Activated CD8-positive, alpha-beta memory T cell treated with anti-CD3 and anti-CD28 coated beads, Interleukin-2, amount 10 ng/mL, durations not matched to agents 7 days and 5 days (primary cell): ENCODE measurements around the gene ZNF423. TPM values are rescaled to one million over a fixed set of nuclear protein-coding genes. Genes with fewer than 3 reads are reported as not detected.
A peak's percentile ranks its signal among the peaks of the same experiment; 100 is the strongest.

Experiments used
- ATAC-seq: fragments of 150-1000 bp; cut with Tn5 transposase; one replicate; pipeline ENCODE4 v1.10.0; 2021; ENCODE audit warnings: moderate library complexity
- CTCF ChIA-PET: fragments of 350-600 bp; sonication (Branson Sonifier 250); formaldehyde crosslinking; loops from one replicate; lab custom pipeline; 2021; ENCODE audit warnings: antibody characterized with exemption; lab: Charles Lee
- DNase-seq: peaks from one replicate; pipeline ENCODE4 v3.0.0-alpha.2; 2020
- H3K27ac Mint-ChIP-seq: one replicate; pipeline ENCODE4 v1.8.0; 2021; ENCODE audit warnings: mild to moderate bottlenecking, mixed read lengths
- H3K27me3 Mint-ChIP-seq: one replicate; pipeline ENCODE4 v1.8.0; 2021; ENCODE audit warnings: mixed read lengths
- H3K36me3 Mint-ChIP-seq: one replicate; pipeline ENCODE4 v1.8.0; 2021; ENCODE audit warnings: mild to moderate bottlenecking, mixed read lengths
- H3K4me1 Mint-ChIP-seq: one replicate; pipeline ENCODE4 v1.8.0; 2021; ENCODE audit warnings: mixed read lengths
- H3K4me3 Mint-ChIP-seq: one replicate; pipeline ENCODE4 v1.8.0; 2021; ENCODE audit warnings: mild to moderate bottlenecking, moderate library complexity, mixed read lengths
- H3K9me3 Mint-ChIP-seq: one replicate; pipeline ENCODE4 v1.8.0; 2022; ENCODE audit warnings: low read depth, mixed read lengths
- total RNA-seq, 2 experiments: library from RNA; stranded (reverse); gene quantifications; one replicate each; pipeline ENCODE4 v1.2.3, GENCODE V29; 2021

Gene ZNF423
- total RNA-seq, 2 experiments from 2014 or later = not detected

- DNase-seq (peak; percentile 31), ATAC-seq (no peak)
- Mint-ChIP-seq H3K36me3 (no peaks in the 10 kb centered on the region), H3K4me1 (peaks cover 25% of the 10 kb centered on the region), H3K27me3 (peaks cover 11% of the 10 kb centered on the region), H3K9me3 (no peaks in the 10 kb centered on the region), H3K4me3 (no peak overlapping the region), H3K27ac (no peak overlapping the region)
- CTCF ChIA-PET = no interaction called here
These were observed 394.4 kb downstream of the ZNF423 start for GRCh38 chr16:49461517-49461951.

DNA sequence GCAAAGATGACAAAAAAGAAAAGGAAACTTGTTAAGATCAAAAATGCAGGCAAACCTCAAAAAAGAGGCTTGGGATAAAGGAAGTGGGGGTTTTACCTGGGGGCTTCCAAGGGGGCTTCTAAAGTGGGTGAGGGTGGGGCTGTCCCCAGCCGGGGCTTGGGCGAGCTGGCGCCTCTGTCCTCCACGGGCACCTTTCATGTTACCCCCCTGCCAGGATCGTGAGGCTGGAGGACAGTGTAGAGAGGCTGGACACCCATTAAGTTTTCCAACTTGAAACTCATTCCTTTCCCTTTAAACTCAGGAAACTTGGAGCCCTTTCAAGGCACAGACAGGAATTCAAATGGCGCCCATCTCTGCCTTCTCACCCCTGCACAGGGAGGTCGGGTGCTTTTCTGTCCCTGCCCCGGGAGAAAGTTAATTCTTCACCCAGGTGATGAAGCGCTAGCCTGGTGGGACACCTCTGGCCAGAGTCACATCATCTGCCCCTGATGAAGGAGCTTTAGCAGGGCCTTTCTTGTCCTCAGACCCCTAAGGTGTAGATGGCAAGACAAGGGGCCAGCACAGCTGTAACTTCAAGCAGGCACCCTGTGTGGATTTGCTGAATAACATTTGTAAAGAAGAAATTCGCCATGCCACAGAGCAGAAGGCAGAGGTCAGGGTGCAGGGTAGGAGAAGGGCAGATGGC is 395.0 kb downstream of the ZNF423 start:
- peaks cover 25% of the 10 kb centered on the region for H3K4me1 Mint-ChIP-seq
- CTCF ChIA-PET = no interaction called here

GRCh38 chr16:49459953-49460735 is 395.8 kb downstream of the ZNF423 start:
- H3K4me1 Mint-ChIP-seq = peaks cover 25% of the 10 kb centered on the region
- no peak for ATAC-seq
- peak; percentile 23 for DNase-seq
- H3K36me3 Mint-ChIP-seq = no peaks in the 10 kb centered on the region
- H3K27ac Mint-ChIP-seq = no peak overlapping the region
- peaks cover 11% of the 10 kb centered on the region for H3K27me3 Mint-ChIP-seq
- CTCF ChIA-PET = no interaction called here
- H3K4me3 Mint-ChIP-seq = no peak overlapping the region
- no peaks in the 10 kb centered on the region for H3K9me3 Mint-ChIP-seq

More for the DNA sequence above, 395.0 kb downstream of the ZNF423 start:
- DNase-seq (peak; percentile 35), ATAC-seq (no peak)
- H3K4me3 Mint-ChIP-seq = no peak overlapping the region
- no peaks in the 10 kb centered on the region for H3K36me3 Mint-ChIP-seq
- peaks cover 11% of the 10 kb centered on the region for H3K27me3 Mint-ChIP-seq
- no peak overlapping the region for H3K27ac Mint-ChIP-seq
- no peaks in the 10 kb centered on the region for H3K9me3 Mint-ChIP-seq

GRCh38 chr16:49458656-49459445 is 397.1 kb downstream of the ZNF423 start:
- Mint-ChIP-seq H3K9me3 (no peaks in the 10 kb centered on the region), H3K27ac (no peak overlapping the region), H3K36me3 (no peaks in the 10 kb centered on the region), H3K4me1 (peaks cover 16% of the 10 kb centered on the region), H3K27me3 (peaks cover 7% of the 10 kb centered on the region), H3K4me3 (no peak overlapping the region)
- DNase-seq = peak; percentile 26
- no peak for ATAC-seq
- CTCF ChIA-PET = interaction anchor here (1.1 kb wide), 1 partner anchor 17 kb away, joined by 3 read pairs; no protein-coding TSS in a partner anchor

DNA sequence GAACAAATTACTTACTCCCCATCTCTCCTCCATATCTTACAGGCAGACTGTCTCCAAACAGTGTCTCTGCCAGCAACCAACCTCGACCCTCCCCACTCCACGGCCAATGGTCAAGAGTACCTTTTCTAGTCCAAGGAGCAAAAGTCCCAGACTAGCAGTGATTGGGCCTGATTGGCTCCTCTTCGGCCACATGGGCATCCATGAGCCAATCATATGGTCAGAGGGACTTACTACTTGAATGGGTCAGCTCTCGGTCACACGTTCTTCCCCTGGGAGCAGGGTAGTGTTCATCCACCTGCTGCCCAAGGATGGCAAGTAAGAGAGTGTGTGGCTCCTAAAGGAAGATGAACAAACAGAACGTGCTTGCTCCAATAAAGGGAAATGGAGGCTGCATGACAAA is 397.7 kb downstream of the ZNF423 start:
- CTCF ChIA-PET = interaction anchor here (1.1 kb wide), 1 partner anchor 16 kb away, joined by 3 read pairs; no protein-coding TSS in a partner anchor
- Mint-ChIP-seq H3K27me3 (peaks cover 7% of the 10 kb centered on the region), H3K4me3 (no peak overlapping the region), H3K27ac (no peak overlapping the region), H3K4me1 (peaks cover 10% of the 10 kb centered on the region), H3K36me3 (no peaks in the 10 kb centered on the region), H3K9me3 (no peaks in the 10 kb centered on the region)
- peak; percentile 27 for DNase-seq
- no peak for ATAC-seq

DNA sequence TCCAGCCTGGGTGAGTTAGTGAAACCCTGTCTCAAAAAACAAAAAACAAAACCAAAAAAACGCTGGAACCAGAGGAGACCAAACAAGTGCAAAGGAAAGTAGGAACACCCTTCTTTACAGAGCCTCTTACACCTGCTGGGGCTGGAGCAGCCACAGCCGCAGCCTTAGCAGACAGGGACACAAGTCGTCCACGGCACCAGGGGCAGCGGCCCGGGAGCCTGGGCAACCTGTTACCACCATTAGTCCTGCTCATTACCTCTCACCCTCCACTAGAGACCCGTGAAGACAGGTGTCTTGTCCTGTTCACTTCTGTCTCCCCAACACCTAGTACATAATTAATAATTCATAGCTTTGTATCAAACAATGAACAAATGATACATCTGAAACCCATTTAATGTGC is 398.7 kb downstream of the ZNF423 start:
- CTCF ChIA-PET = no interaction called here
- no peaks in the 10 kb centered on the region for H3K9me3 Mint-ChIP-seq
- H3K4me1 Mint-ChIP-seq = peaks cover under 1% of the 10 kb centered on the region
- no peak overlapping the region for H3K4me3 Mint-ChIP-seq
- no peak overlapping the region for H3K27ac Mint-ChIP-seq
- peak; percentile 15 for DNase-seq
- no peaks in the 10 kb centered on the region for H3K36me3 Mint-ChIP-seq
- H3K27me3 Mint-ChIP-seq = peaks cover 4% of the 10 kb centered on the region
- ATAC-seq = no peak

DNA sequence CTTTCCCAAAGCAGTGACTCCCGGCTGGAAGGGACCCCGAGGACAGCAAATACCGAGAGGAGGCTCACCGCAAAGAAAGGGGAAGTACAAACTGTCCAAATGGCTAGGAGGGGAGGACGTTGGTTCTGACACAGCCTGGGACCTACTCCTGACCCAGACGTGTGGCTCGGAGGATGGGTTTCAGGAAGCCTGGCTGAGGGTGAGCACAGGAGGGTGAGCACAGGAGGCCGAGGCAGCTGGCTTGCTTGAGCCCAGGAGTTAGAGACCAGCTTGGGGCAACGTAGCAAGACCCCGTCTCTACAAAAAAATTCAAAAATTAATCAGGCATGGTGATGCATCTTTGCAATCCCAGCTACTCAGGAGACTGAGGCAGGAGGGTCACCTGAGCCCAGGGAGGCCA is 399.1 kb downstream of the ZNF423 start:
- H3K27me3 Mint-ChIP-seq = peaks cover 4% of the 10 kb centered on the region
- no peak overlapping the region for H3K4me3 Mint-ChIP-seq
- ATAC-seq (no peak), DNase-seq (no peak)
- no peak overlapping the region for H3K27ac Mint-ChIP-seq
- no peaks in the 10 kb centered on the region for H3K4me1 Mint-ChIP-seq
- no peaks in the 10 kb centered on the region for H3K9me3 Mint-ChIP-seq
- H3K36me3 Mint-ChIP-seq = no peaks in the 10 kb centered on the region
- CTCF ChIA-PET = no interaction called here

- H3K27me3 Mint-ChIP-seq = peaks cover 4% of the 10 kb centered on the region
- H3K4me1 Mint-ChIP-seq = no peaks in the 10 kb centered on the region
- CTCF ChIA-PET = no interaction called here
- H3K36me3 Mint-ChIP-seq = no peaks in the 10 kb centered on the region
- H3K9me3 Mint-ChIP-seq = no peaks in the 10 kb centered on the region
- DNase-seq = peak; percentile 35
- ATAC-seq = no peak
- no peak overlapping the region for H3K4me3 Mint-ChIP-seq
- H3K27ac Mint-ChIP-seq = no peak overlapping the region
These were observed 399.7 kb downstream of the ZNF423 start for GRCh38 chr16:49455991-49456745.

DNA sequence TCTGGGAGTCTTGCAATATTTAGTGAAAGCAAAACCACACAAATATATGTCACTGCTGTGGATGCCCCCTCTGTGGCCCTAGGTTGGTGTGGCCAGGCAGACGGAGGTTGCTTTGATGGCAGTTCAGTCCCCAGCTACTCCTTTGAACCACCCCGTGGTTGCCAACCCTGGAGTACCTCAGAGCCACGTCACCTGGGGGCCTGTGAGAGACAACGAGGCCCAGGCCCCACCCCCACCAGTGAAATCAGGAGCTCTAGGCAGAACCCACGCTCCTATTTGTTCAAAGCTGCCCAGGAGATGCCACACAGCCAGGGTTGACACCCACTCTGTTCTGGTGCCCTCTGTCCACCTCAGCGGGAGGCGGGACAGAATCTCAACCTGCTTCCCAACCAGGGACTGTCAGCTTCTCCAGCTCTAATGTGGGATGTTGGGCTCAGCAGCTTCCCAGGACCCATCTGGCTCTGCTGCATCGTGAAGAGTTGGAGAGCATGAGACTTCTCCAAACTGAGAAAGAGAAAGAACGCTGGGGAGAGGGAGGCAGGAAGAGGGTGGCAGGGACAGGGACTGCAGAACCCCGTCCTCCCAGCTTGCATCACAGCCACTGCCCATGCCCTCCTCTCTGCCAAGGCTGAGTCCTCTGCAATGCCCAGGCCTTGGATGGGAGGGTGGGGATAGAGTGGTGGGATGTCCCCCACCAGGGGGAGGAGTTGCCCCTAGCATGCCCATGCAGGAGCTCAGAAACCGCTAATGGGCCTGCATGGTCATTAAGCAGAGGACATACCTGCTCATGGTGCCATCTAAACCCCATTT is 400.5 kb downstream of the ZNF423 start:
- Mint-ChIP-seq H3K9me3 (no peaks in the 10 kb centered on the region), H3K4me1 (no peaks in the 10 kb centered on the region), H3K4me3 (no peak overlapping the region), H3K27ac (no peak overlapping the region), H3K36me3 (no peaks in the 10 kb centered on the region), H3K27me3 (peaks cover 6% of the 10 kb centered on the region)
- CTCF ChIA-PET = no interaction called here
- no peak for ATAC-seq
- DNase-seq = no peak

- Mint-ChIP-seq H3K9me3 (no peaks in the 10 kb centered on the region), H3K4me1 (no peaks in the 10 kb centered on the region), H3K27me3 (peaks cover 14% of the 10 kb centered on the region), H3K27ac (no peak overlapping the region), H3K4me3 (no peak overlapping the region), H3K36me3 (no peaks in the 10 kb centered on the region)
- DNase-seq (no peak), ATAC-seq (no peak)
- CTCF ChIA-PET = no interaction called here
These were observed 401.3 kb downstream of the ZNF423 start for GRCh38 chr16:49454426-49455180.

GRCh38 chr16:49453983-49454382 is 401.9 kb downstream of the ZNF423 start:
- CTCF ChIA-PET = no interaction called here
- Mint-ChIP-seq H3K4me3 (no peak overlapping the region), H3K27me3 (peaks cover 14% of the 10 kb centered on the region), H3K27ac (no peak overlapping the region), H3K9me3 (no peaks in the 10 kb centered on the region), H3K4me1 (no peaks in the 10 kb centered on the region), H3K36me3 (no peaks in the 10 kb centered on the region)
- DNase-seq = no peak
- ATAC-seq = no peak

- no peaks in the 10 kb centered on the region for H3K36me3 Mint-ChIP-seq
- H3K9me3 Mint-ChIP-seq = no peaks in the 10 kb centered on the region
- no peak for DNase-seq
- H3K27me3 Mint-ChIP-seq = peaks cover 12% of the 10 kb centered on the region
- ATAC-seq = no peak
- no peak overlapping the region for H3K27ac Mint-ChIP-seq
- H3K4me1 Mint-ChIP-seq = no peaks in the 10 kb centered on the region
- no peak overlapping the region for H3K4me3 Mint-ChIP-seq
- CTCF ChIA-PET = no interaction called here
These were observed 402.9 kb downstream of the ZNF423 start for GRCh38 chr16:49453021-49453420.
